Stimulated activated naive B cell treated with anti-CD40 and anti-IgM and Interleukin-4, amounts not matched to agents 10 μg/mL and 1 μg/mL and 100 μg/mL, for 72 hours (primary cell): Measurements from ENCODE around the gene HOMER1.

ENCODE experiments used
- ATAC-seq, 2 donors: fragments of 150-1000 bp; cut with Tn5 transposase; replicated peaks; 2 replicates each; pipeline ENCODE4 v1.10.0; 2021; ENCODE audit warnings: moderate library complexity in 1 of 2
- DNase-seq: peaks from one replicate; pipeline ENCODE4 v3.0.0; 2021
- H3K27ac Mint-ChIP-seq: one replicate; pipeline ENCODE4 v1.8.0; 2022; ENCODE audit warnings: mild to moderate bottlenecking, mixed read lengths
- H3K27me3 Mint-ChIP-seq, 2 donors: one replicate each; pipeline ENCODE4 v1.8.0; 2022; ENCODE audit warnings: mixed read lengths in 2 of 2
- H3K36me3 Mint-ChIP-seq, 2 donors: one replicate each; pipeline ENCODE4 v1.8.0; 2022; ENCODE audit warnings: mixed read lengths in 2 of 2, mild to moderate bottlenecking in 1 of 2
- H3K4me1 Mint-ChIP-seq, 2 donors: one replicate each; pipeline ENCODE4 v1.8.0; 2022; ENCODE audit warnings: mixed read lengths in 2 of 2, mild to moderate bottlenecking in 1 of 2
- H3K4me3 Mint-ChIP-seq, 2 donors: one replicate each; pipeline ENCODE4 v1.8.0; 2022; ENCODE audit warnings: mild to moderate bottlenecking in 2 of 2, mixed read lengths in 2 of 2, moderate library complexity in 1 of 2
- H3K9me3 Mint-ChIP-seq, 2 donors: one replicate each; pipeline ENCODE4 v1.8.0; 2022; ENCODE audit warnings: mixed read lengths in 2 of 2, mild to moderate bottlenecking in 1 of 2

Gene HOMER1

GRCh38 chr5:79513704-79514390 lies at the start of gene HOMER1:
Gene HOMER1, minus strand, starts transcription at chr5:79514134. Its CDS starts 1,360 bp downstream, at chr5:79512774.
- peak within 1 kb of the TSS; percentile 85 to 98 for H3K4me3 Mint-ChIP-seq
- peaks cover 14 to 29% of the 10 kb centered on the region in 2 donors for H3K27me3 Mint-ChIP-seq
- peaks cover 2 to 3% of the 10 kb centered on the region in 2 donors for H3K36me3 Mint-ChIP-seq
- DNase-seq (peak; percentile 67), ATAC-seq (peak; percentile 74 to 81)
- H3K4me1 Mint-ChIP-seq, result peaks cover 14 to 48% of the 10 kb centered on the region in 2 donors
- peak within 1 kb of the TSS; percentile 99 for H3K27ac Mint-ChIP-seq
- H3K9me3 Mint-ChIP-seq, result peaks cover 0 to 1% of the 10 kb centered on the region in 2 donors

GRCh38 chr5:79563247-79563590 lies 49.3 kb upstream of the HOMER1 start:
- H3K36me3 Mint-ChIP-seq, result no peaks in the 10 kb centered on the region
- DNase-seq (no peak), ATAC-seq (no peak)
- peaks cover 3 to 5% of the 10 kb centered on the region in 2 donors for H3K9me3 Mint-ChIP-seq
- H3K27ac Mint-ChIP-seq, result no peak overlapping the region
- H3K4me1 Mint-ChIP-seq, result peaks cover 16 to 21% of the 10 kb centered on the region in 2 donors
- no peak overlapping the region for H3K4me3 Mint-ChIP-seq
- H3K27me3 Mint-ChIP-seq, result peaks cover 0 to 4% of the 10 kb centered on the region in 2 donors

GRCh38 chr5:79562351-79563246 lies 48.7 kb upstream of the HOMER1 start:
- DNase-seq (no peak), ATAC-seq (no peak)
- Mint-ChIP-seq H3K9me3 (peaks cover 3 to 5% of the 10 kb centered on the region in 2 donors), H3K4me1 (peaks cover 16 to 21% of the 10 kb centered on the region in 2 donors), H3K27ac (no peak overlapping the region), H3K27me3 (peaks cover 0 to 4% of the 10 kb centered on the region in 2 donors), H3K4me3 (no peak overlapping the region), H3K36me3 (no peaks in the 10 kb centered on the region)

GRCh38 chr5:79561525-79561893 lies 47.6 kb upstream of the HOMER1 start:
- Mint-ChIP-seq H3K27ac (peak overlapping the region; percentile 70), H3K4me3 (no peak overlapping the region), H3K36me3 (no peaks in the 10 kb centered on the region), H3K4me1 (peaks cover 16 to 21% of the 10 kb centered on the region in 2 donors), H3K27me3 (peaks cover 0 to 4% of the 10 kb centered on the region in 2 donors), H3K9me3 (peaks cover 3 to 5% of the 10 kb centered on the region in 2 donors)
- ATAC-seq (no peak), DNase-seq (no peak)

GRCh38 chr5:79560771-79561524 lies 47.0 kb upstream of the HOMER1 start:
- no peak for DNase-seq
- H3K4me1 Mint-ChIP-seq, result peaks cover 16 to 21% of the 10 kb centered on the region in 2 donors
- H3K36me3 Mint-ChIP-seq, result no peaks in the 10 kb centered on the region
- peaks cover 0 to 4% of the 10 kb centered on the region in 2 donors for H3K27me3 Mint-ChIP-seq
- H3K9me3 Mint-ChIP-seq, result peaks cover 3 to 5% of the 10 kb centered on the region in 2 donors
- H3K27ac Mint-ChIP-seq, result peak overlapping the region; percentile 82
- ATAC-seq, result peak; percentile 63 to 64
- H3K4me3 Mint-ChIP-seq, result no peak overlapping the region

- ATAC-seq (no peak), DNase-seq (no peak)
- Mint-ChIP-seq H3K27ac (no peak overlapping the region), H3K27me3 (no peaks in the 10 kb centered on the region), H3K9me3 (peaks cover 0 to 2% of the 10 kb centered on the region in 2 donors), H3K4me3 (no peak overlapping the region), H3K36me3 (no peaks in the 10 kb centered on the region), H3K4me1 (peaks cover 0 to 2% of the 10 kb centered on the region in 2 donors)
Observed at GRCh38 chr5:79555418-79555817, 41.5 kb upstream of the HOMER1 start.

- H3K27ac Mint-ChIP-seq, result no peak overlapping the region
- no peaks in the 10 kb centered on the region for H3K27me3 Mint-ChIP-seq
- H3K36me3 Mint-ChIP-seq, result no peaks in the 10 kb centered on the region
- DNase-seq, result no peak
- H3K4me1 Mint-ChIP-seq, result no peaks in the 10 kb centered on the region
- H3K4me3 Mint-ChIP-seq, result no peak overlapping the region
- no peak for ATAC-seq
- peaks cover 0 to 2% of the 10 kb centered on the region in 2 donors for H3K9me3 Mint-ChIP-seq
Observed at GRCh38 chr5:79552984-79553383, 39.0 kb upstream of the HOMER1 start.

GRCh38 chr5:79547982-79548381 lies 34.0 kb upstream of the HOMER1 start:
- peaks cover 0 to 2% of the 10 kb centered on the region in 2 donors for H3K9me3 Mint-ChIP-seq
- no peaks in the 10 kb centered on the region for H3K27me3 Mint-ChIP-seq
- no peaks in the 10 kb centered on the region for H3K36me3 Mint-ChIP-seq
- H3K4me1 Mint-ChIP-seq, result no peaks in the 10 kb centered on the region
- no peak overlapping the region for H3K27ac Mint-ChIP-seq
- DNase-seq, result no peak
- no peak for ATAC-seq
- no peak overlapping the region for H3K4me3 Mint-ChIP-seq

GRCh38 chr5:79547429-79547822 lies 33.5 kb upstream of the HOMER1 start:
- Mint-ChIP-seq H3K36me3 (no peaks in the 10 kb centered on the region), H3K4me3 (no peak overlapping the region), H3K9me3 (peaks cover 0 to 2% of the 10 kb centered on the region in 2 donors), H3K27me3 (no peaks in the 10 kb centered on the region), H3K4me1 (no peaks in the 10 kb centered on the region), H3K27ac (no peak overlapping the region)
- DNase-seq, result no peak
- ATAC-seq, result no peak

- Mint-ChIP-seq H3K9me3 (peaks cover 0 to 1% of the 10 kb centered on the region in 2 donors), H3K27me3 (no peaks in the 10 kb centered on the region), H3K4me3 (no peak overlapping the region), H3K4me1 (no peaks in the 10 kb centered on the region), H3K27ac (no peak overlapping the region), H3K36me3 (no peaks in the 10 kb centered on the region)
- no peak for ATAC-seq
- DNase-seq, result no peak
Observed at GRCh38 chr5:79546782-79547428, 33.0 kb upstream of the HOMER1 start.

GRCh38 chr5:79544131-79544530 lies 30.2 kb upstream of the HOMER1 start:
- Mint-ChIP-seq H3K4me3 (no peak overlapping the region), H3K36me3 (no peaks in the 10 kb centered on the region), H3K9me3 (no peaks in the 10 kb centered on the region), H3K27me3 (no peaks in the 10 kb centered on the region), H3K4me1 (no peaks in the 10 kb centered on the region), H3K27ac (no peak overlapping the region)
- no peak for ATAC-seq
- DNase-seq, result no peak

GRCh38 chr5:79540939-79541338 lies 27.0 kb upstream of the HOMER1 start:
- Mint-ChIP-seq H3K27ac (no peak overlapping the region), H3K4me3 (no peak overlapping the region), H3K9me3 (no peaks in the 10 kb centered on the region), H3K36me3 (no peaks in the 10 kb centered on the region), H3K27me3 (peaks cover 3 to 11% of the 10 kb centered on the region in 2 donors), H3K4me1 (no peaks in the 10 kb centered on the region)
- no peak for DNase-seq
- ATAC-seq, result no peak

- Mint-ChIP-seq H3K36me3 (no peaks in the 10 kb centered on the region), H3K27ac (no peak overlapping the region), H3K9me3 (no peaks in the 10 kb centered on the region), H3K4me1 (no peaks in the 10 kb centered on the region), H3K4me3 (no peak overlapping the region), H3K27me3 (peaks cover 10 to 19% of the 10 kb centered on the region in 2 donors)
- no peak for DNase-seq
- no peak for ATAC-seq
Observed at GRCh38 chr5:79536193-79536906, 22.4 kb upstream of the HOMER1 start.
